ENCODE measurements around the gene PRXL2B.

The PRXL2B gene

DNA sequence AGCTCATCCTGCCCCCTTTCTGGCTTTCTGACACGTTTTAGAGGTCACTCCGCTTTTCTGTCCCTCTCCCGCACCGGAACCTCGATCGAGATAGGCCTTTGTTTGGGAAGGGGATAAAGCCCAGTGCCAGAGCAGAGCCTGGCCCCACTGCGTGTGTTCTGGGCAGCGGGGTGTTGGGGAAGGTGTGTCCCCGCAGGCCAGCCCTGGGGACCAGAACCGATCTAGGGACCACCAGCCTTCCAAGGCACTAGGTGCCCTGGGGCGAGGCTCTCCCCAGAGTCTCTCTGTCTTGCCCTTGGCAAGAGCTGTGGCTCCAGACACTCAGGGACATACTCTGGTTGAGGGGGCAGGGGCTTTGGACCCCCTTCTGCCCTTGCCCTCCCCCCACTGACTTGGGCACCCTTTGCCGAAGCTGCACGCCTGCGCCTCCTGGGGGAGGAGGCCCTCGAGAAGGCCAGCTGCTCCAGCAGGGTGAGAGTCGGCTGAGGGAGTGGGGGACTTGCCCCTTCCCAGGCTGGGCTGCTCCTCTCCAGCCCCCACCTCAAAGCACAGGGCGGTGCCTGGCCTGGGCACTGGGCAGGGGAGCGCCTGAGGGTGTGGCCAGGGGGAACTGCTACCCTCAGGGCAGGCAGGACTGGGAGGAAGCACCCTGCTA lies 16.4 kb downstream of the PRXL2B start:
- DNase-seq, result no peak

DNA sequence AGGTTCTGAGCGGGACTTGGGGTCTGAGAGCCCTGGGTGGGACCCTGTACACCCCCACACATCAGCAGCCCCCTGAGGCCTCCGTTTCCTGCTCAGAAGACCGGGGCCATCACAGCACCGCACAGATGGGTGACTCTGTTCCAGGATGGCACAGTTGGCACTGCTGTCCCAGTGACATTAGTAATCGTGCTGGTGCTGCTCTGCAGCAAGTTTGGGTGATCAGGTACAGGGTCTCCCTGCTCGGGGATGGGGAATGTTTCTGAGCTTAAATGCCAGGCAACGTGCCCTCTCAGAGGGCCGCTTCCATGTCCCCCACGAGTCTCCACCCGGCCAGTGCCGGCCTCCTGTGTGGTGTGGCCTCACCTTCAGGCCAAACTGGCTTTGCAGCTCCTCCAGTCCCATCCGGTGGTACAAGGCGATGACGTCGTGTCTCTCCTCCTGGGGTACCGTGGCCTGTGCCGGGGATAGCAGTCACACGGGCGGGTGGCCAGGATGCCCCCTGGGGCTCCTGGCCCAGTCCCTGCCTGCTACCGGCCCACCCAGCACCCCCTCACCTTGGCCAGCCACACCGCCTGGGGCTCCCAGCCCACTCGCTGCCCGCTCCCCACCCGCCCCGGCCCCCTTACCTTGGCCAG lies 17.1 kb downstream of the PRXL2B start:
- DNase-seq, result no peak

DNA sequence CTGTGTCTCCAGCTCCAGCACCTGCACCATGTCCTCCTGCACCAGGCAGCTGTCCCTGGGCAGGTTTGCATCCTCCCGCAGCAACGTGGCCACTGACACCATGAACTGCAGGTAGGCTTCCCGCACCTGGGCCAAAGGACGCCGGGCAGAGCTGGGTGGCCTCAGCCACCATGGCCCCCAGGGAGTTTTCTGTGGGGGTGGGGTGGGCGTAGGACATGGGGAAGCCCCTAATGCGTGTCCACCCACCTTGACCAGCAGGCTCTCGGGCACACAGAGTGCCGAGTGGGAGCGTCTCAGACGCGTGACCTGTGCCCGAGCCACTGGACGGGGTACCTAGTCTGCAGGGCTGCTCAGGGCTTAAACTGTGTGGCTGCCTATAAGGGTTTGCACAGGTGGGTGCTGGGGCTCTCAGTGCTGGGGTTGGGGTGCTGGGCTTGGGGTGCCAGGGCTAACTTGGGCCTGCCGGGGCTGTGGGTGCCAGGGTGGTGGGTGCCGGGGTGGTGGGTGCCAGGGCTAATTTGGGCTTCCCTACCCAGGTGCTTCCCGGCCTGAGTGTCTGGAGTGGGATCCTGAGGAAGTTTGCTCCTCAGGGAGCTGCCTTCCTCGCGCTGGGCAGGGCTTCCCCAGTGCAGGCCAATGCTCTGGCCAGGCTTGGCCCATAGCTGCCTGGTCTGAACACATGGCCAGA lies 17.7 kb downstream of the PRXL2B start:
- DNase-seq, result no peak

DNA sequence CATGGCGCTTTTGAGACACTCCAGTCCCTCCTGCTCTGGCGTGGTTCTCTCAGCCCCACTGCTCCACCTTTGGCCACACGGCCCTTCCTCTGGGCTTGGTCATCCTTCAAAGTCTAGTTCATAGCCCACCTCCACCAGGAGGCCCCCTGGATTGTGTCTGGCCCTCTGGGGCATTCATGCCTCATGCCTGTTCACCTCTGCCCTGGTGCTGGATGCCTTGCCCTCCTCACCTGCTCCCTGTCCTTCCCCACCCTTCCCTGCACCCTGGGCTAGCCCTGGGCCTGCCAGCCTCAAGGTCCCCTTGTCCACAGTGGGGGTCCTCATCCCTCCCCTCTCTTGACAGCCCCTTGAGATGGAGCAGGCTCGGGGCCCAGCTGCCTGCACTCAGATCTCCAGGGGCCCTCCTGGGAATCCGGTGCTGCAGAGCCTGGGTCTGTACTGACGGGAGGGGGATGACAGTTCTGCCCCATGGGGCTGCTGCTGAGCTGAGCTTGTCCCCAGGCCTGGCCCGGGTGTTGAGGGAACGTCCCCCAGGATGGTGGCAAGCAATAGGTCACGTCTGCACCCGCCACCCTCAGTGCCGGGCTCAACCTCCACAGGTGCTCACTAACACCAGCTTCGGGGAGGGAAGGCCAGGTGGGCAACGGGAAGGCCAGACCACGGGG lies 18.4 kb downstream of the PRXL2B start:
- no peak for DNase-seq

DNA sequence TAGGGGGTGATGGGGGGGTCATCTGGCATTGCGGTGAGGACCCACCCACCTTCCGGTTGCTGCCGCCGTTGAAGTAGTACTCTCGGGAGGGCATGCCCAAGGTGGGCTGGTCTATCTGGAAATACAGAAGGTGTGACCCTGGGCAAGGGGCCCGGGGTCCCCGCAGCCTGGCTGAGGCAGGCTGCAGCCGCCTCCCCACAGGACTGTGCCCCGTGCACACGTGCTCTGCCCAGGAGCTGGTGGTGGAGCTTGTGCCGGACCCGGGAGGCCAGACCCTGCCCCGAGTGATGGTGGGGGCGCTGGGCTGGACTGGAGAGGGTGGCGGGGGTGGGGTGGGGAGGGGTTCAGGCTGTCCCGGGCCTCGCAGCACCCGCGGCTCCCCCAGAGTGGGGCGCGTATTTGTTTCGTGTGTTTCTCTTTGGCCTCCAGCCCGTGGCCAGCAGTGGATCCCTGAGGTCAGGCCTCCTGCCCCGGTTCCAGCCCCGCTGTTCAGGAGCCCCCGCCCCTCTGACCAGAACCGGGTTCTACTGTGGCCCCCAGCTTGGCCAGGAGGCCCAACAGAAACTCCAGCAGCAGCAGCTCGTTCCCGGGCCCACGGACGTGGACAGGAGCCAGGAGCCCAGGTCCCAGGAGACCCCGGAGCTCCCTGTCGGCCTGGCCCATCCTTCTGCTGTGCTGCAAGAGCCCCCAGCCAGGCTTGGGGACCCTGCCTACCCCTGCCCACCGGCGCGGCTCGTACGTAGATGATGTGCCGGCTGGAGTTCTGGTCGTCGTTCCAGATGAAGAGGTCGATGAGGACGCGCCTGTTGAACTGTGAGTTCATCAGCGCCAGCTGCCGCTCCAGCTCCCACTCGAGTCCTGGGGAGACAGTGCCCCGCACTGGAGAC lies 19.2 kb downstream of the PRXL2B start:
- no peak for DNase-seq

DNA sequence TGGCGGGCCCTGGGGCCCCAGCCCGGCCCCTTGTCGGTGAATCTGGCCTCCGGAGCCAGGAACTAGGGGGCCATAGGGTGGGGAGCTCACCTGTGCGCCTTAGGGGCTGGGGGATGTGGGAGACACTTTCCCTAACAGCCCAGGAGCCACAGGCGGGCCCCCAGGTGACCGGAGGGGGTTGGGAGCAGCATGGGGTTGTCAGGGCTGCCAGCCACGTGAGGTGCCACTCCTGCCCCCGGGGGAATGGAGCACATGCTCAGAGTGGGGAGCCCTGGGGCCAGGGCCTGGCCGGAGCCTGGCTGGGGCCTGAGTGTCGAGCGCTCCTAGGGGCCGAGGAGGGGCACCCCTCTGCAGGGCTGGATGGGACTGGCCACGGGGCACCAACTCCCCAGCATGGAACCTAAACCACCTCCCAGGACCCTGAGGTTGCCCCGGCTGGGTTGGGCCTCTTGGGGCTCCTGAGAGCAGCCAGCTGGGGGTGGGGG lies 19.9 kb downstream of the PRXL2B start:
- DNase-seq, result no peak

DNA sequence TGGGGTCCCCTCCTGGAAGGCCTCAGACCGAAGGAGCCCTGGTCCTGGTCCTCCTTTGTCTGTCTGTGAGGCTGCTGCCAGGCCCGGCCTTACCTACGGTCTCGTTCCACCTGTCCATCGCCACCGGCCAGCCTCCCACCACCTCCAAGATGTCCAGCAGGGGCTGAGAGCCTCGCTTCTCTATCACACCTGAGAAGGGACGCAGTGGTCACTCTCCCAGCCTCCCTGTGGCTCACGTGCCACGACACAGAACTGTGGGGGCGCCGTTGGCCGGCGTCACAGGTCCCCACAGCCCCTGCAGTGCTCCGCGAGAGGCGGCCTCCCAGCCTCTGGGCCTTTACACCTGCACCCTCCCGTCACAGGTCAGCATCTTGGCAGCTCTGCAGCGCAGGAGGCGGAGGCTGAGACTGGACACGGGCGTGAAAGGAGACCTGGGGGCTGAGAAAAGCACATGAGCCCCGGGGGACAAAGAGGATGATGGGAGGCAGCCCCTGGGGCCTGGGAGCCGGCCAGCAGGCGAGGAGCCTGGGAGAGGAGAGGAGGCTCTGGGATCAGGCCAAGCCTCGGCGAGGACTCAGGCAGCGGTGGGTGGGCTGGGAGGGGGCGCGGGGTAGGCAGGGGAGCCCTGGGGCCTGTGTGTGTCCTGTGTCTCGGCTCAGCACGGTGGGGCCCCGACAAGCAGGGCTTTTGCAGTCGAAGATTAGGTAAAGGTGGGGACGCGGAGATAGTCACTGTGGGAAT lies 20.5 kb downstream of the PRXL2B start:
- DNase-seq, result no peak

DNA sequence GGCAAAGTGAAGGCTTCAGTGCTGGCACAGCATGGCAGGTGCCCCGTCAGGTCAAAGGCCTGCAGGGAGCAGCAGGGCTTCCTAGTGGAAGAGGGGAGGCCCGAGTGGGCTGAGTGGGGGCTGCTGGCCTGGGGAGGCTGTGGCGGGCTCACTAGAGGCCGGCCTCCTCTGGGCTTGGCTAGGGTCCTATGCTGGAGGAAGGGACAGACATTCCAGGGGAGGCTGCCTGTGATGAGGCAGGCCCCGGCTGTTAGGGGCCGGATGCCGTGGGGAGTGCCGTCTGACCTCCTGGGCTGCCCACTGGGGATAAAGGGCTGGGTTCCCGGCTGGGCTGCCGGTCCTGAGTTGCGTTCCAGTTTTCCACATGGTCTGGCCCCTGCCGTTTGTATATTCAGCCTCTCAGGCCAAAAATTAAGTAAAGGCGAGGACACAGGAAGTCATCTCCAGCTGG lies 21.1 kb downstream of the PRXL2B start:
- no peak for DNase-seq

DNA sequence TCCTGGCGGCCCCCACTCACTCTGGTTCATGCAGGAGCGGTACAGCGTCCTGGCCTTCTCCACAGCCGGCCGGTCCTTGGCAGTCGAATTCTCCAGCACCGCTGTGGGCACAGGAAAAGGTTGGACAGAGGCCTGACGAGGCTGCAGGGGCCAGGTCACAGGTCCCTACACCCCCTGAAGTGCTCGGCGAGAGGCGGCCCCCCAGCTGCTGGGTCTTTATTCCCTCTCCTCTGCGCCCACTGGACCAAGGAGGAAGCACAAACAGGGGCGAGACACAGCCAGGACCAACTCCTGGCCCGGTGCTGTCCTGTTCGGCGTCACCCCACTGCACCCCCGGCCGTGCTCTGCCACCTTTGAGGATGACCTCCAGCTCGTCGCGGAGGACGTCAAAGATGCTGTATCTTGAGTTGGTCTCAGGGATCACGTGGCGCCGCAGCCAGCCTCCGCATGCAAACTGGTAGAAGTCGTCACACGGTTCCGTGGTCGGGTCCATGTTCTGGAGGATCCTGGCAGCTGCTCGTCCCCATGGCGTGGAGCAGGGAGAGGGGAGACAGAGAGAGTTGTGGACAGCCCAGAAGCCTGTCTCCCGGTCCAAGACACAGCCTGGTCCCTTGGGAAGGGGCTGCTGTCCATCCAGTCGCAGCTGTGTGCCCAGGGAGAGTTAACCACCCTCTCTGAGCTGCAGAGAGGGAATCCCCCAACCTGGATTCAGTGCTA lies 22.9 kb downstream of the PRXL2B start:
- no peak for DNase-seq

DNA sequence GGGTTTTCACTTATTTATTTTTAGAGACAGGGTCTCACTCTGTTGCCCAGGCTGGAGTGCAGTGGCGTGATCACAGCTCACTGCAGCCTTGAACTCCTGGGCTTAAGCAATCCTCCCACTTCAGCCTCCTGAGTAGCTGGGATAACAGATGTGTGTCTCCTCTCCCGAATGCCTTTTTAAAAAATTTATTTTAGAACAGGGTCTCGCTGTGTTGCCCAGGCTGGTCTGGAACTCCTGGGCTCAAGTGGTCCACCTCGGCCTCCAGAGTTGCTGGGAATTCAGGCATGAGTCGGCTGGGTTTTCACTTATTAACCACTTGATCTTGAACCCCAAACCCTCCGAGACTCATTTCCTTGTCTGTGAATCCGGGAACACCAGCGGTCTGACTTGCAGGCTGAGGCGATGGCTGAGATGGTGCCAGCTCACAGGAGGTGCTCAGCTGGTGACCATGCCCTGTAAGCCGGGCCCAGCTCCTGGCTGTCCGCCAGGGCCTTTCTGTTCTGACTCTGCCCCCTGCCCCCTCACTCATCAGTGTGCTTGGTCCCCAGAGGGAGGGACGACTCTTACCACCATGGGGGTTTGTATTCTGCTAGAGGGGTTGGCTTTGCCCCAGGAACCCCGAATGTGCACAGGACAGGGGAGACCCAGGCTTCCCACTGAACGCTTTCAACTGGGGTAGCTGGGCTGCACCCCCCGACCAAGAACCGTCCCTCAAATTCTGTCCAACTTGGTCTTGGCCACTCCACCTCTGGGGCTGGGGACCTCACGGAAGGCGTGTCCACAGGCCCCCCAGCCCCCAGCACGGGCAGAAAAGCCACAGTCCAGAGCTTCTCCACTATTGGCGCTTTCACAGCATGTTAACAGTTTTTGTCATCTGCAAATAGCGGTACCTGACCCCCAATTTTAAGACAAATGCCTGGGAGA lies 23.7 kb downstream of the PRXL2B start:
- no peak for DNase-seq

DNA sequence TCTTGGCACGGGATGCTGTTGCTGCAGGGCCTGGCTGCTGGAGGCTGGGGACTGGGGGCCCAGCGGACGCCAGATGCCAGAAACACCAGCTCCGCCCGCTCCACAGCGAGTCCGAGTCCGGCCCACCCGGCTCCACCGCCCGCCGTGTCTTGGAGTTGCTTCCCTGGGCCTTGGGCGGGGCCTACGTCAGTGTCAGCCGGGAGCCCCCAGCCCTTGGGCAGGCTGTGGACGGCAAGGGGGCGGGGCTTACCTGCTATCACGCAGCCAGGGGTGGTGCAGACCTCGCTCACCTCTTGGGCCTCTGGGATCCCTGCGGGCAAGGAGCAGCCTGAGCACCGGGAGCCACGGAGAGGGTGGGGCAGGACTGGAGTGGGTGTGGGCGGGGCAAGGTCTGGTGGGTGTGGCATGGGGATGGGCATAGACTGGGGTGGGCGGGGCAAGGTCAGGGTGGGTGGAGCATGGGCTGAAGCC lies 24.5 kb downstream of the PRXL2B start:
- DNase-seq, result no peak

DNA sequence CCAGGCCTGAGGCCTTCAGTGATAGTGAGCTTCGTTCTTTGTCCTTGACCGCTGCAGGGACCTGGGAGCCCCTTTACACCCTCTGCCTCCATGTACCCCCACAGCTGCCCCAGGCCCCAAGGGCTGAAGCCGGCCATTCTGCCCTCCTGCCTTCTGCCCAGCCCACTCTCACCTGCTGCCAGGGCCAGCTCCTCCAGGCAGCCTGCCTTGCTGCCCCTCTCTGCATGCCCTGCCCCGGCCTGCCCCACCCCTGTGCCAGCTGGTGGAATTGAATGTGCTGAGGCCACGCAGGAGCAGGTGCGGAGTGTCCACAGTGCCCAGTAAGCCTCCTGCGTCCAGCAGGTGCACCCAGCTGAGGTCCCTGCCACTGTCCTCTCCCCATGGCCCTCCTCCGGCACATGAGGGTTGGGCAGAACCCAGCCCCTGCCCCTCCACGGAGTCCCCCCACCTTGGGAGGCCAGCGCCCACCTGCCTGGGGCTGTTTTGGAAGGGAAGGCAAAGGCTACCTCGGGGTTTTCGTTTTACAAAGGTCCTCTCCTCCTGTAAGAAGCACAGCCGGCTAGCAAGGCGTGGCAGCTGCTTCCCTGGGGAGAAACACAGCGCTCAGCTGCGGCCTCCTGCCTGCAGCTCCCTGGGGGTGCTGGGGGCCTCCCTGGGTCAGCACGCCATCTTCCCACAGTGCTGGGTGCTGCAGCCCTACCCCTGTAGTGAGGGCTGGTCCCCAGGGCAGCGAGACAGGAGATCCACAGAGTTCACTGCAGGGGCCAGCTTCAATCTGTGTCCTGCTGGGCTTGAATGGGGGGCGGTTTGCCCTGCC lies 25.3 kb downstream of the PRXL2B start:
- DNase-seq, result no peak

DNA sequence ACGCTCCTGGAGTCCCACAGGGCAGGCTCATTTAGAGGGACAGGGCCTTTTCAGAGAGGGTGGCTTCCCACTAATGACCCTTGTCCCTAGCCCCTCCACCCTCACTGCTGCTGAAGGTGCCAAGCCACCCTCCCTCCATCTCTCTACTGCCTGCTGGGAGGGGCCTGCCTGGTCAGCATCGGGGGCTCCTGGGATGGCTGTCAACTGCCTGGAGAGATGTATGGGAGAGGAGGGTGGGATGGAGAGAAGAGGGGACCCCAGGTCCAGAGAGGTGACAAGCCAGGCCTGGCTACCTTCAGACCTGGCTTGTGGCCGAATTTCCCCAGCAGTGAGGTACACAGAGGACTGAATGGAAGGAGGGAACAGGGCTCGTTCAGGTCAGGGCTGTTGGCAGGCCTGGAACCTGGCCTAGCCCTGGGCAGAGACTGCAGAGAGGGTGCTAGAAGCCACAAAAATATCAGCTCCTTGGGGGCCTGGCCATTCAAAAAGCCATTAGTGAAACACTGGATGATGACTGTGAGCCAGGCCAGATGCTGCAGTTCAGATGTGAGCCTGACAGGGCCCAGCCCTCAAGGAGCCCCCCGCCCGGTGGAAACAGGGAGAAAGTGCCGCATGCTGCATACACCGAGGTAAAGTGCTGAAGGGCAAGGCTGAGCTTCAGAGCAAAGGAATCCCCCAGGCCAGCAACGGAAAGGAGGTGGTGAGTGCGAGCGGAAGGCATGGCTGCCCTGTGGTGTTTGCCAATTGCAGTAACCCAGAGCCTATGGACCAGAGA lies 26.2 kb downstream of the PRXL2B start:
- no peak for DNase-seq

DNA sequence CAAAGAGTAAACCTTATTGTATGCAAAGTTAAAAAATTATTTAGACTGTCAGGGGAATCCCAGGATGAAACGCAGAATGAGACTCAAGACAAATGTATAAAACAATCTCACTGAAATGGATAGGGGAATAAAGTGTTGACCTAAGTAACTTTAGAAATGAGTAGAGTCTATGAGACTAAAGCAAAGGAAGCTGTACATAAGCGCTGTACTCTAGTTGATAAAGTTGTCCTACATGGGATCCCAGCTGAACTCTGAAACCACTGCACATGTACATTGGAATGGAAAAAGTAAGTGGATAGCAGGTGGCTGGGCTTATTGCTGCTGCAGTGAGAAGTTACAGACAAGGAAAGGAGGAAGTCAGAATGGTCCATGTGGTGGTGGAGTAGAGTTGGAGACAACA lies 27.6 kb downstream of the PRXL2B start:
- DNase-seq, result no peak

DNA sequence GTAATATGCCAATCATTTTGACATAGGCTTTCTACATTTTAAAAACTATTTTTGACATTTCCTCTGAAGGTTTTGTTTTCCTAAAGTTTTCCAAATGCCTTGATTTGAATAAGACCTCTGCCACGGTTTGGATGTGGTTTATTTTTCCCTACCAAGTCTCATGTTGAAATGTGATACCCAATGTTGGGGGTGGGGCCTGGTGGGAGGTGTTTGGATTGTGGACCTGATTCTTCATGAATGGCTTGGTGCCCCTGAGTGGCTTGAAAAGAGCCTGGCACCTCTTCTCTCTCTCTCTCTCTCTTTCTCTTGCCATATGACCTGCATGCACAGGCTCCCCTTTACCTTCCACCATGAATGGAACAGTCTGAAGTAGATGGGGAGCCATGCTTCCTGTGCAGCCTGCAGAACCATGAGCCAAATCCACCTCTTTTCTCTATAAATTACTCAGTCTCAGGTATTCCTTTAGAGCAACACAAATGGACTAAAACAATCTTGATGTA lies 31.4 kb downstream of the PRXL2B start:
- no peak for DNase-seq

DNA sequence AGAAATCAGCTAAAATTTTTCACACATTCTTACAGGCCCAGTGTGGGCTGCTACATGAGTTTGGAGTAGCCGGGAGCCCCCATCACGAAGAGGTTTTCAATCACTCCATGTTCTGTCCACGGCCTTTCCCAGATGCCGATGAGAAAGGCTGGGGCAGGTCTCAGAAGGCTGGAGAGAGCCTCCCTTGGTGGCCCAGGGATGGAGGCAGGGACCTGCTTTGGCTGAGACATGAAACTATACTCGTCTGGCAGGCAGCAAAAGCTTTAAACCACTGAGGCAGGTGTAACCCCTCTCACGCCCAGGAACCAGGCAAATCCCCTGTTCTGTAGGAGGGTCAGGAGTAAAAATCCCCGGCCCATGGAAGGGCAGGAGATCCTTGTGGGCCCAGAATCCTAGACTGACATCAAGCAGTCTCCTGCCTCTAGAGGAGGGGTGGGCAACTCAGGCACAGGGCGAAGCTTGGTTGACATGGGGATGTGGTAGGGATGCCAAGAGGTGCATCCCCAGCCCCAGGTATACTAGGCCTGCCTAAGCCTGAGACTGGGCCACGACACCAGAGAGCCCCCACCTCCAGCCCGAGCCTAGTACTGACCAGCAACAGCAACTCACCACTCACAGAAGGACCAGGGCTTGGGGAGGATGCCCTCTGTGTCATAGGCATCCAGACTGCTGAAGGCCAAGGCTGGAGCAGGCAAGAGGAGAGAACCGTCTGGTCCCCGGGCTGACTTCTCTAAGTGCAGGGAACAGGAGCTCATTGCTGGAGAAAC lies 37.2 kb downstream of the PRXL2B start:
- DNase-seq, result no peak

DNA sequence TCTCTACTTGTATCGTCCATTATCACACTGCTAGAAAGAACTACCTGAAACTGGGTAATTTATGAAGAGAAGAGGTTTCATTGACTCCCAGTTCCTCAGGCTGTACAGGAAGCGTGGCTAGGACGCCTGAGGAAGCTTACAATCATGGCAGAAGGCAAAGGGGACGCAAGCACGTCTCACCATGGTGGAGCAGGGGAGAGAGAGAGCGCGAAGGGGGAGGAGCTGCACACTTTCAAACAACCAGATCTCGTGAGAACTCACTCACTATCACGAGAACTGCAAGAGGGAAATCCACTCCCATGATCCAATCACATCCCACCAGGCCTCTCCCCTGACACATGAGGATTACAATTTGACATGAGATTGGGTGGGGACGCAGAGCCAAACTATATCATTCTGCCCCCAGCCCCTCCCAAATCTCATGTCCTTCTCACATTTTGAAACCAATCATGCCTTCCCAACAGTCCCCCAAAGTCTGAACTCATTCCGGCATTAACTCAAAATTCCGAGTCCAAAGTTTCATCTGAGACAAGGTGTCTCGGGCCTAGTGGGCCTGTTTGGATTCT lies 38.2 kb downstream of the PRXL2B start:
- DNase-seq, result no peak

All from central memory CD4-positive, alpha-beta T cell (primary cell).